NAMALWA (cell line): Measurements from ENCODE around the gene STAB2.
A peak's percentile ranks its signal among the peaks of the same experiment; 100 is the strongest.

Source experiments
- DNase-seq: peaks from one replicate; pipeline ENCODE4 v3.0.0-alpha.2; 2015; ENCODE audit warnings: low spot score

The STAB2 gene

GRCh38 chr12:103745962-103746361 lies 158.9 kb downstream of the STAB2 start:
- no peak for DNase-seq

DNA sequence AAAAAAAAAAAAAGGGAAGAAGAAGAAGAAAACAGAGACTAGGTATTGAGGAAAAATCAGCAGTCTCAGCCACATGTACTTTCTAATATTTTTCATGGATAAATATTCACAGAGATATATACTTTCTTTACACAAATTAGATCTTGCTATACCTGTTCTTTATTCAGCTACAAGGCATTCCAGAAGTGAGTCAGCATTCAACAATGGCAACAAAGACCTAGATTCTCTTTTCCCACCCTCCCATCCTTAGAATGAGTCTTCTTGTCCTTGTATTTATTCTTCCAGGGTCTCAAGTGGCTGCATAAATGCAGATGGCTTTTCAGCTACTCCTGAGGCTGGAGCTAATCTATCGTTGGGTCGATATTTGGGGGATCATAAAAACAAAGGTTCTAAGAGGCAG lies 160.9 kb downstream of the STAB2 start:
- DNase-seq, result no peak

DNA sequence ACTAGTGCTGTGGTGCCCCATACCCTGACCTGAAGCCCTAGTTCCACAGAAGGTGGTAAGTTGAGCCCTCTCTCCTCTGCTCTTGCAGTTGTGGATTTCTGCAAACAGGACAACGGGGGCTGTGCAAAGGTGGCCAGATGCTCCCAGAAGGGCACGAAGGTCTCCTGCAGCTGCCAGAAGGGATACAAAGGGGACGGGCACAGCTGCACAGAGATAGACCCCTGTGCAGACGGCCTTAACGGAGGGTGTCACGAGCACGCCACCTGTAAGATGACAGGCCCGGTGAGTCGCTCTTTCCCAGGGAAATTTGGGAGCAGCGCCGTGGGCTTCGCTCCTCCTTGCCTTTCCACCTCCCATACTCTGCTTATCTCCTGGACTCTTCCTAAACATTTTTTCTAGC lies 161.8 kb downstream of the STAB2 start:
- DNase-seq, result no peak

- peak; percentile 39 for DNase-seq
These were observed 164.1 kb downstream of the STAB2 start for GRCh38 chr12:103751171-103751570.

DNA sequence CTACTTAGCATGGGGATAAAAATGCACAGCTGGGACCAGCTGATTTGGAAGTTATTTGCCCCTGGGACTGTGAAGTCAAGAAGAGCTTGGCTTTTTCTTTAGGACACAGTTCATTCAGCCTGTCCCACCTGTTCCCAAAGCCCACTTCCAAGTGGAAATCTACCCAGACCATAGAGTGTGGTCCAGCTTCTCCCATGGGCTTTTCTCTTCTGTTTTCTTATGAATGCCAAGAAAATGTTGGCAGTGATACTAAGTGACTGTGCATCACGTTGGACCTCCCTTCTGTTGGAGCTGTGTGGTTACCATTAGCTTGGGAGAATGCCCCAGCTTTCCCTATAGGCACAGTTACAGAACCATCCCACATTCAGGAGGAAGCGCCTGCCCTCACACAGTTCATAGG lies 164.5 kb downstream of the STAB2 start:
- no peak for DNase-seq

- DNase-seq, result no peak
These were observed 168.4 kb downstream of the STAB2 start for GRCh38 chr12:103755425-103755824.

GRCh38 chr12:103756443-103756842 lies 169.4 kb downstream of the STAB2 start:
- no peak for DNase-seq

- DNase-seq, result no peak
These were observed 170.2 kb downstream of the STAB2 start for GRCh38 chr12:103757248-103757647.

DNA sequence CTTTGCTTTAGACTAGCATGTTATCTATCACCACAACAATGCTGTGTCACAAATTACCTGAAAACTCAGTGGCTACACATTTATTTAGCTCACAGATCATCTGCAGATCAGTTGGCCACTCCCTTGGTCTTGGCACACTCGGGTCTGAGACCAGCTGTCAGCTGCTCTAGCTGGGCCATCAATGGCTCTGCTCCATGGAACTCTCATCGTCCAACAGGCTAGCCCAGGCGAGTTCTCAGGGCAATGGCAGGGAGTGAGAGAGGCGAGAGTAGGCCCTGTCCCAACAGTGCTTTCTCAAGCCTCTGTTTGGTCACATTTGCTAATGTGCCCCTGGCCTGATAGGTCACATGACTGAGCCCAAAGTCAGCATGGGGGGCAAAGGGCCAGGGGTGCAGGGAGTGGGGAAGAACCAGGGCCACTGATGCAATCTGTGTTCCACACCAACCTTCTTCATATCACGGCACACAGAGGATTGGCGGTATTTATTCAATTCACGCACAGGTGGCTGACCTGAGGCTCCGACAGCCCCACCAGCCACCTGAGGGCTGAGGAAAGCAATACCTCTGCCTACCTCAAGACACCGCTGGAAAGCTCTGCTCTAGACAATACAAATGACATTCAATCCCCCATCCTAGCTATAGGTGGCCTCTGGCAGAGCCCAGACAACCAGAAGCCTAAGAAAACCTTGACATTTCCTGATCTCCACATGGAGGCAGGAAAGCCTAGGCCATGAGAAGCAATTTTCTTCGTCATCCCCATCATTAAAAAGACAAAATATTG lies 171.4 kb downstream of the STAB2 start:
- no peak for DNase-seq

DNA sequence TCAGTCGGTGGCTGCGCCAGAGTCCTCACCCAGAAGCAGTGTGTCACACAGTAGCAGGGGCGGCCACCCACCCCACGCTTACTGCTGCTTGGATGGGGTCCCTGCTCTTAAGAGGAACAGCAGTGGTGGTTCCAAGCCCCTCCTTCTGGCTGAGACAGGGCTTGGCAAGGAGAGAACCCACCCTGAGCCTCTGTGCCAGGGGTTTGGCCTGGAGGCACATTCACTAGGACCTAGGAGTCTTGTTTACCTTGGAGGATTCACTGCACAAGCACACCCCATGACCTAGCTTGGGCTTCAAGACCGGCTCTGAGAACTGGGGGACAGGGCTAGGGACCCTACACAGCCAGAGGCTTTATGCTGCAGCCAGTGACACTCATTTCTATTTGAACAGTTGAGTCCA lies 175.4 kb downstream of the STAB2 start:
- DNase-seq, result no peak

GRCh38 chr12:103765322-103765721 lies 178.2 kb downstream of the STAB2 start:
- DNase-seq, result no peak

DNA sequence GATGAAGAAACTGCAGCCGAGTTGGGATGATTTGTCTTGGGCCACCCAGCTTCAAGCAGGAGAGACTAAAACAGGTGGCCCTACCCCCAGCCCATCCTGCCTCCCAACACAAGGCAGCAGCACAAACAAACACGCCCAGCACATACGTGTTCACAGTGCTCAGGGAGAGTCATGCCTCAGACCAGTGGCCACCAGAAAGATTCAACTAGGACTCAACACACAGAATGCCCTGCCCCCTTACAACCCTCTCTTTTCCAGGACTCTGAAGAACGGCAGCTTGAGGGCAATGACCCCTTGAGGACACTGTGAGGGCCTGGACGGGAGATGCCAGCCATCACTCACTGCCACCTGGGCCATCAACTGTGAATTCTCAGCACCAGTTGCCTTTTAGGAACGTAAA lies 179.0 kb downstream of the STAB2 start:
- DNase-seq, result no peak

DNA sequence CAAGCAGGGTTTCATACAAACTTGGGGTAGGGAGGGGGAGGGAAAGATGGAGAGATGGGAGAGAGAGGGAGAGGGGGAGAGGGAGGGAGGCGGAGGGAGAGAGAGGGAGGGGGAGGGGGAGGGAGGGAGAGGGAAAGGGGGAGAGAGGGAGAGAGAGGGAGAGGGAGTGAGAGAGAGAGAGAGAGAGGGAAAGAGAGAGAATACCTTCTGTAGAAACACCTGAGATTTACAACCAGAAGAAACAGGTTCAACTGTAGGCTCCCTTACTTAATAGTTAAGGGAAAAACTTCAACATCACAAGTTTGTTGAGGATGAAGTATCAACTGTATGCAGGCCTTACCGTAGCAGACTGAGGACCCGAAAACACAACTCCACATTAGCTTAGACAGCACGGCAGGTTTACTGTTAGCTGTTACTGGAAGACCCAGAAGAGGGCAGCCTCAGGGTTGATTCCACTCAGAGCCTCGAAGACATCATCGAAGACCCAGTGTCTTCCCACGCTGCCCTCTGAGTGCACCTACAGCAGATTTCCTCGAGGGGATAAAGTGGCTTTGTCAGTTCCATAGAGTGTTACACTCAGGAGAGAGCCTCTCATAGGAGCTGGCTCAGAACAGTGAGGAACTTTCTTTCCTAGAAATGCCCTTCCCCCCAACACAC lies 181.5 kb downstream of the STAB2 start:
- DNase-seq, result peak; percentile 36

DNA sequence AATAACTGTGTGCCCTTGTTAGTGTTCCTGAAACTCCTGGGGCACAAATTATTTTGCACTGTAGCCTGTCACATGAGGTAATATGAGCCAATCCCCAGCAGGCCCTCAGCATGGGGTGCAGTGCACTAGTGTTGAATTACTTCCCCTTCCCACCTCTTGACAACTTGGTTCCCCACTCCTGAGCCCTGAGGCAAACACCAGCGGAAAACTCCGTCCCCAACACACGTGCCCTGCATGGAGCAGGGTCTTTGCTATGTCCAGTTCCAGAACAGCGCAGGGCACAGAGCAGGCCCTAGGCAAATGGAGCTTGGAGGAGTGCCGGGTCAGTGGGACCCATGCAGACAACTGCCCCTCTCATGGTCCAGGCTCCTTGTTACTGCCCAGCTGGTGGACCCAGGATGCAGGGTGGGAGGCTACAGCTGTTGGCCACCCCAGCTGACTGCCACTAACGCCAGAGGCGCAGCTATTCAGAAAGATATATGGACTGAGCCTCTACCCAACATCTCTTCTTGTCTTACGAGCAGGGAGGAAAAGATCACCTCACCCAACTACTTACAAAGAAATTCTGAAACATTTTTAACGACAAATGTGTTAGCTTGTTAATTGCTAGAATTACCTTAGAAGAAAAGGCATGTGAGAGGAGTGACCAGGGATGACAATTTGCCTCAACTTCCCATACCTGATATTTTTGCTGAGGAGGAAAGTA lies 182.3 kb downstream of the STAB2 start:
- DNase-seq, result no peak

GRCh38 chr12:103771466-103771865 lies 184.4 kb downstream of the STAB2 start:
- DNase-seq, result peak; percentile 27

GRCh38 chr12:103772367-103773108 lies 185.5 kb downstream of the STAB2 start:
- DNase-seq, result no peak

DNA sequence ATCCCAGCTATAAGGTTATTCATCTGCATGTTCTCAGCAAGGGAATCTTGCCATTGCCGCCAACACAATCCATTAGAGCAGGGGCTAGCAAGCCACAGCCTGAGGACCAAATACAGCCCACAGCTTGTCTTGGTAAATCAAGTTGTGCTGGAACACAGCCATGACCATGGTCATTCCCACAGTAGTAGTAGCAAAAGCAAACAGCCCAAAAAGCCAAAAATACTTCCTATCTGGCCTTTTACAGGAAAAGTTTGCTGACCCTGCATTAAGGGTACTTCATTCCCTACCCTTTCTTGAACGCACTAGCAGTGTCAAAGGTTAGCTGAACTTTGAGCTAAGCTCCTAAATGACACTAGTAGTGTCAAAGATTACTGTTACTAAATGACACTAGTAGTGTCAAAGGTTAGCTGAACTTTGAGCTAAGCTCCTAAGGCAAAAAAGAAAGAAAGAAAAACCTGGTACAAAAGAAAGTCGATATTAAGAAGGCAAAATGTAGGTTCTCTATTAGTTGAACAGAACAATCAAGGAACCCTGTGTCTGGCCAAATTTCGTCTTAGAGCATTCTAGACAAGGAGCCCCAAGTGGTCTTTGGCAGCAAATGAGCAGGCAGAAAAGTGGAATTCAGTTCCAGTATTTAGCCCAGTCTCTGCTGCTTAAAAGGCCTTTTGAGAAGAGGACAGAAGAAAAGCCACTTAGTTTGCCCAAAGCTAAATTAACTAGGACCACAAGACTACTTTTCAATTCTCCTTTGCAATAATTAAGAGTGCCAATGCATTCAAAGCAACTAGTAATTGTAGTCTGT lies 186.2 kb downstream of the STAB2 start:
- no peak for DNase-seq

- no peak for DNase-seq
These were observed 188.0 kb downstream of the STAB2 start for GRCh38 chr12:103774977-103775560.

GRCh38 chr12:103778781-103779180 lies 191.7 kb downstream of the STAB2 start:
- DNase-seq, result no peak

- DNase-seq, result no peak
These were observed 192.5 kb downstream of the STAB2 start for GRCh38 chr12:103779410-103780092.

GRCh38 chr12:103780093-103780440 lies 193.0 kb downstream of the STAB2 start:
- no peak for DNase-seq
